ENCODE results near the gene NDUFA11.

DNA sequence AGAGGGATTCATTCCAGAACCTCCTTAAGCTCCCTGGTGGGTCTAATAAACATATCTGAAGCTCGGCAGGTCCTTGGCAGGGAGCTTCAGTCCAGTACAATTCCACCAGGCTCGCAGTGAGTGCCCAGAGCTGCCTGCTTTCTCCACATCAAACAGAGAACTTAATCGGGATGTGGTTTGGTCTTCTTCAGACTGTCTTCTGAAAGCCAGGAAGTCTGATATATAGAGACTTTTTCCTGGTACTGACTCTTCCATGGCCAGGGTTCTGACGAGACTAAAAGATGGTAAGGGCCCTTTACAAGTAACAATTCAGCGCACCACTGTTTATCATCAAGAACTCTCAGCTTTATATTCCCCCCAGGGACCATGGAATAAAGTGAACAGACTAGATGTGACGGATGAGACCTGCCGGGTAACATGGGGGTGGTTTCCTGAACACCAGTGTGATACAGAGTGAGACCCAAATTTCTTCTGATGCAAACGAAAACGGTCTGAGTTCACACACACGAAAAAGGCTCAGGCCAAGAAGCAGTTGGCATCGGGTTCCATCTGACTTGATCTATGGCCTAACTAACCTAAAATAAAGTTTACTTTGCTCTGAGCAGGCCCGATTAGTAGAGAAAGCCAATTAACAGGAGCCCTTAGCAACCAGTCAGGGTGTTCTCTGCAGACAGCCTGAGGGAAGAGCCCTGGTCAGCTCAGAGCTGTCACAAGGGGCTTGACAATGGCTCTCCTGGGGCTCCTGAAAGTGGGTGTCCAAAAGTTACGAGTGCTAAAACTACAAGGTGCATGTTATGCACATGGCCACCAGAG, 45.4 kb upstream of the NDUFA11 start:
- TF ChIP-seq, protein P1, sequence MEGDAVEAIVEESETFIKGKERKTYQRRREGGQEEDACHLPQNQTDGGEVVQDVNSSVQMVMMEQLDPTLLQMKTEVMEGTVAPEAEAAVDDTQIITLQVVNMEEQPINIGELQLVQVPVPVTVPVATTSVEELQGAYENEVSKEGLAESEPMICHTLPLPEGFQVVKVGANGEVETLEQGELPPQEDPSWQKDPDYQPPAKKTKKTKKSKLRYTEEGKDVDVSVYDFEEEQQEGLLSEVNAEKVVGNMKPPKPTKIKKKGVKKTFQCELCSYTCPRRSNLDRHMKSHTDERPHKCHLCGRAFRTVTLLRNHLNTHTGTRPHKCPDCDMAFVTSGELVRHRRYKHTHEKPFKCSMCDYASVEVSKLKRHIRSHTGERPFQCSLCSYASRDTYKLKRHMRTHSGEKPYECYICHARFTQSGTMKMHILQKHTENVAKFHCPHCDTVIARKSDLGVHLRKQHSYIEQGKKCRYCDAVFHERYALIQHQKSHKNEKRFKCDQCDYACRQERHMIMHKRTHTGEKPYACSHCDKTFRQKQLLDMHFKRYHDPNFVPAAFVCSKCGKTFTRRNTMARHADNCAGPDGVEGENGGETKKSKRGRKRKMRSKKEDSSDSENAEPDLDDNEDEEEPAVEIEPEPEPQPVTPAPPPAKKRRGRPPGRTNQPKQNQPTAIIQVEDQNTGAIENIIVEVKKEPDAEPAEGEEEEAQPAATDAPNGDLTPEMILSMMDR (IDR thresholded peaks at IDR 0.05) = no peak
- TF ChIP-seq ZFX (IDR thresholded peaks at IDR 0.05; ENCODE audit: borderline replicate concordance) = no peak
